Measurements from ENCODE around the gene ATP7A. TPM values are rescaled to one million over a fixed set of nuclear protein-coding genes. Genes with fewer than 3 reads are reported as not detected.

ATP7A gene
- total and polyA plus RNA-seq, 2 donors (not counting 1 experiment from before 2014, with no cell fraction given) = 2.7 to 12.4 TPM

DNA sequence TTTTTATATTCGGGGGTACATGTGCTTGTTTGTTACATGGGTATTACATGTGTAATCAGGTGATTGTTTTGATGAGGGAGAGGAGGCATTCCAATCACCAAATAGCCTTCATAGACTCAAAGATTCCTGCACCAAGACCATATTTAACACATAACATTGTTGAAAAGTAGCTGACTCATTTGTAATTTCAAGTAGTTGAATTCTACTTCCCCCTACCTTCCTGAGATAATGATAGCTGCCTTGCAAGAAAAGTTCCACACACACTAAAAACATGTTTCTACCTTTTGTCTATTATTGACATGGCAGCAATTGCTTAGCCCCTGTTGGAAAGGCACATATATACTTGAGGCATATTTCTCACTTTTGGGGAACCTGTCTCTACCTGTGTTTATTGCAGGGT, 42.8 kb downstream of the ATP7A start:
- Histone ChIP-seq H2AFZ (ENCODE audit: insufficient read depth, low read depth, low read length, poor library complexity, severe bottlenecking) (no peak overlapping the region), H3K9ac (ENCODE audit: low read length) (no peak overlapping the region), H3K9me3 (ENCODE audit: control extremely low read depth in 1 of 3, control insufficient read depth in 2 of 3, insufficient read depth in 1 of 3, low read length in 2 of 3) (no peaks in the 10 kb centered on the region), H3K27me3 (replicated peaks in 1 of 4; ENCODE audit: control extremely low read depth in 1 of 4, control insufficient read depth in 3 of 4, insufficient read depth in 4 of 4, low read length in 3 of 4) (no peaks in the 10 kb centered on the region), H3K4me1 (ENCODE audit: control insufficient read depth in 2 of 2, insufficient read depth in 2 of 2, low read length in 2 of 2) (no peaks in the 10 kb centered on the region), H3K36me3 (replicated peaks in 1 of 2; ENCODE audit: control extremely low read depth in 1 of 2, control insufficient read depth in 1 of 2, extremely low read depth in 1 of 2, insufficient read depth in 2 of 2, low read length in 1 of 2) (no peaks in the 10 kb centered on the region), H3K79me2 (ENCODE audit: control insufficient read depth, insufficient read depth, low read length) (peaks cover 6% of the 10 kb centered on the region), H4K20me1 (ENCODE audit: control insufficient read depth, insufficient read depth, low read length, poor library complexity, severe bottlenecking) (no peaks in the 10 kb centered on the region), H3K4me2 (replicated peaks; ENCODE audit: low read depth, low read length, poor library complexity, severe bottlenecking) (no peak overlapping the region), H3K27ac (ENCODE audit: low read length in 2 of 2) (no peak overlapping the region), H3K4me3 (ENCODE audit: control extremely low read depth in 1 of 5, extremely low read depth in 1 of 5, insufficient read depth in 1 of 5, low read depth in 2 of 5, low read length in 4 of 5) (no peak overlapping the region)
- no CpG with 5 or more reads among the region's 1 CpG for WGBS (ENCODE audit: insufficient coverage)
- no peaks in the 10 kb centered on the region for H3K27me3 Mint-ChIP-seq
- POLR2A ChIA-PET = no interaction called here
- intact Hi-C loops (cut with micrococcal nuclease) = no loop called here
- ATAC-seq (ENCODE audit: low read depth) = no peak
- DNase-seq = no peak
- CTCF ChIA-PET = no interaction called here
- TF ChIP-seq, protein P1, sequence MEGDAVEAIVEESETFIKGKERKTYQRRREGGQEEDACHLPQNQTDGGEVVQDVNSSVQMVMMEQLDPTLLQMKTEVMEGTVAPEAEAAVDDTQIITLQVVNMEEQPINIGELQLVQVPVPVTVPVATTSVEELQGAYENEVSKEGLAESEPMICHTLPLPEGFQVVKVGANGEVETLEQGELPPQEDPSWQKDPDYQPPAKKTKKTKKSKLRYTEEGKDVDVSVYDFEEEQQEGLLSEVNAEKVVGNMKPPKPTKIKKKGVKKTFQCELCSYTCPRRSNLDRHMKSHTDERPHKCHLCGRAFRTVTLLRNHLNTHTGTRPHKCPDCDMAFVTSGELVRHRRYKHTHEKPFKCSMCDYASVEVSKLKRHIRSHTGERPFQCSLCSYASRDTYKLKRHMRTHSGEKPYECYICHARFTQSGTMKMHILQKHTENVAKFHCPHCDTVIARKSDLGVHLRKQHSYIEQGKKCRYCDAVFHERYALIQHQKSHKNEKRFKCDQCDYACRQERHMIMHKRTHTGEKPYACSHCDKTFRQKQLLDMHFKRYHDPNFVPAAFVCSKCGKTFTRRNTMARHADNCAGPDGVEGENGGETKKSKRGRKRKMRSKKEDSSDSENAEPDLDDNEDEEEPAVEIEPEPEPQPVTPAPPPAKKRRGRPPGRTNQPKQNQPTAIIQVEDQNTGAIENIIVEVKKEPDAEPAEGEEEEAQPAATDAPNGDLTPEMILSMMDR (IDR thresholded peaks at IDR 0.05) = no peak
- no peak for TF ChIP-seq EZH2 (IDR thresholded peaks at IDR 0.05; ENCODE audit: borderline replicate concordance, insufficient read depth, low read depth, low read length, poor library complexity, severe bottlenecking)
- no peaks in the 10 kb centered on the region for H3K9me3 Mint-ChIP-seq (ENCODE audit: insufficient read depth)
- no peak overlapping the region for H3K4me3 Mint-ChIP-seq
- peaks cover 6% of the 10 kb centered on the region for H3K4me1 Mint-ChIP-seq
- no peak overlapping the region for H3K27ac Mint-ChIP-seq

DNA sequence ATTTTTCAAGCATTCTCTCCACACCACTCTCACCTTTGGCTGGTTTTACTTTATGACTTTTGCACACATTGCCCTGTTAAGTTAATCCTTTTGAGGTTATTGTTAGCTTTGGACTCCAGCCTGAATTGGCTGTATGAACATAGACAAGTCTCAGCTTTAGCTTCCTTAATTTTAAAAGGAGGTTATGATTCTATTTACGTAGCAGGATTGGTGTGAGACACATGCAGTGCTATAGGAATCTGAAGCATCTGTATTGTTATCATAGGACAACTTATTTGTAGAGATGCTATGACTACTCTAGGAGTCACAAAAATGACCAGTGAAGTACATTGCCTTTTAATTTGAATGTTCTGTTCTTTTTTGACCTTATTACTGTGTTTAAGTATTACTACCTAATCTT, 43.2 kb downstream of the ATP7A start:
- TF ChIP-seq, protein P1 (IDR thresholded peaks at IDR 0.05) = no peak
- TF ChIP-seq EZH2 (IDR thresholded peaks at IDR 0.05; ENCODE audit: borderline replicate concordance, insufficient read depth, low read depth, low read length, poor library complexity, severe bottlenecking) = no peak
- Mint-ChIP-seq H3K4me3 (no peak overlapping the region), H3K27ac (no peak overlapping the region), H3K27me3 (no peaks in the 10 kb centered on the region), H3K4me1 (peaks cover 8% of the 10 kb centered on the region), H3K9me3 (ENCODE audit: insufficient read depth) (no peaks in the 10 kb centered on the region)
- no peaks in the 10 kb centered on the region for H3K4me1 ChIP-seq (ENCODE audit: control insufficient read depth in 2 of 2, insufficient read depth in 2 of 2, low read length in 2 of 2)
- DNase-seq = no peak
- no peaks in the 10 kb centered on the region for H3K36me3 ChIP-seq (replicated peaks in 1 of 2; ENCODE audit: control extremely low read depth in 1 of 2, control insufficient read depth in 1 of 2, extremely low read depth in 1 of 2, insufficient read depth in 2 of 2, low read length in 1 of 2)
- intact Hi-C loops (cut with micrococcal nuclease) = no loop called here
- H3K79me2 ChIP-seq (ENCODE audit: control insufficient read depth, insufficient read depth, low read length) = peaks cover 6% of the 10 kb centered on the region
- no peak overlapping the region for H3K27ac ChIP-seq (ENCODE audit: low read length in 2 of 2)
- ChIA-PET POLR2A (no interaction called here), CTCF (no interaction called here)
- H3K4me3 ChIP-seq (ENCODE audit: control extremely low read depth in 1 of 5, extremely low read depth in 1 of 5, insufficient read depth in 1 of 5, low read depth in 2 of 5, low read length in 4 of 5) = no peak overlapping the region
- no CpG with 5 or more reads among the region's 1 CpG for WGBS (ENCODE audit: insufficient coverage)
- no peak overlapping the region for H2AFZ ChIP-seq (ENCODE audit: insufficient read depth, low read depth, low read length, poor library complexity, severe bottlenecking)
- no peaks in the 10 kb centered on the region for H3K27me3 ChIP-seq (replicated peaks in 1 of 4; ENCODE audit: control extremely low read depth in 1 of 4, control insufficient read depth in 3 of 4, insufficient read depth in 4 of 4, low read length in 3 of 4)
- no peak overlapping the region for H3K4me2 ChIP-seq (replicated peaks; ENCODE audit: low read depth, low read length, poor library complexity, severe bottlenecking)
- ATAC-seq (ENCODE audit: low read depth) = no peak
- no peaks in the 10 kb centered on the region for H4K20me1 ChIP-seq (ENCODE audit: control insufficient read depth, insufficient read depth, low read length, poor library complexity, severe bottlenecking)
- no peak overlapping the region for H3K9ac ChIP-seq (ENCODE audit: low read length)
- H3K9me3 ChIP-seq (ENCODE audit: control extremely low read depth in 1 of 3, control insufficient read depth in 2 of 3, insufficient read depth in 1 of 3, low read length in 2 of 3) = no peaks in the 10 kb centered on the region

Measured in B cell (primary cell).